Heart left ventricle (tissue), 16 donors: ENCODE results near the gene FAAH. TPM values are rescaled to one million over a fixed set of nuclear protein-coding genes. Genes with fewer than 3 reads are reported as not detected.

Experiments
- ATAC-seq, 4 donors: fragments of 200-7000 bp; cut with Tn5 transposase; one replicate each; pipeline ENCODE4 v1.9.1; 2020 to 2022; ENCODE audit warnings: moderate library complexity in 4 of 4, mild to moderate bottlenecking in 3 of 4, moderate number of reproducible peaks in 1 of 4
- DNase-seq, 5 donors: peaks; one replicate each; pipeline ENCODE4 v3.0.0-alpha.2; 2020
- H3K27ac ChIP-seq, 12 donors: fragments of 200-600 bp; sonication (generic) in 4 of 12; one replicate each; pipeline versions ENCODE4 v1.5.0 to v1.8.0; 2016 to 2022; ENCODE audit warnings: mild to moderate bottlenecking in 2 of 12
- H3K27me3 ChIP-seq, 9 donors: fragments of 200-600 bp; sonication (generic) in 2 of 9; one replicate each; pipeline versions ENCODE4 v1.5.1 to v1.8.0; 2016 to 2022; ENCODE audit warnings: mild to moderate bottlenecking in 3 of 9
- H3K36me3 ChIP-seq, 9 donors: fragments of 200-600 bp; sonication (generic) in 2 of 9; one replicate each; pipeline versions ENCODE4 v1.5.0 to v1.8.0; 2018 to 2022; ENCODE audit warnings: mild to moderate bottlenecking in 2 of 9
- H3K4me1 ChIP-seq, 12 donors: fragments of 200-600 bp; sonication (generic) in 4 of 12; one replicate each; pipeline versions ENCODE4 v1.5.0 to v1.8.0; 2016 to 2022; ENCODE audit warnings: mild to moderate bottlenecking in 3 of 12
- H3K4me3 ChIP-seq, 12 donors: fragments of 200-600 bp; sonication (generic) in 4 of 12; one replicate each; pipeline versions ENCODE4 v1.5.0 to v1.8.0; 2017 to 2022; ENCODE audit warnings: mild to moderate bottlenecking in 9 of 12, moderate library complexity in 4 of 12
- H3K9me3 ChIP-seq, 12 donors: fragments of 200-600 bp; sonication (generic) in 4 of 12; one replicate each; pipeline versions ENCODE4 v1.5.0 to v1.8.0; 2016 to 2022; ENCODE audit warnings: mild to moderate bottlenecking in 1 of 12
- POLR2A ChIP-seq, 2 donors: fragments of 450-650 bp; IDR thresholded peaks; one replicate each; pipeline ENCODE4 v1.6.1; 2017; ENCODE audit warnings: antibody characterized with exemption in 2 of 2, mild to moderate bottlenecking in 2 of 2, moderate library complexity in 2 of 2
- WGBS, 4 donors: extraction: QIAGEN DNeasy Blood & Tissue Kit in 2 of 4; methylation state at CpG; one replicate each; pipeline versions ENCODE4 v1.1.5 to v1.1.7; 2013 to 2018; 5-methylcytosine and 5-hydroxymethylcytosine counted together
- intact Hi-C, 10 donors: fragments of 100-400 bp; cut with DNase I; formaldehyde crosslinking; loops; one replicate each; pipeline versions ENCODE4 v1.11.1 to v1.14.2; 2022
- polyA plus RNA-seq, 2 donors: library from polyadenylated mRNA; stranded (reverse); fragments of 200-250 nt; gene quantifications; one replicate each; pipeline ENCODE4 v1.2.3, GENCODE V29; 2013
- total RNA-seq, 9 donors: library from RNA; depleted of rRNA in 2 of 9; stranded (reverse); fragments of >200 nt in 2 of 9; fragmentation: NEBNext Ultra II Directional in 3 of 9; extraction: Animal tissue kit (Norgen Biotek cat#: 25700) in 3 of 9; gene quantifications; one replicate each; pipeline versions ENCODE4 v1.1.0 to v1.2.4, GENCODE V29; 2016 to 2023
- TF ChIP-seq, protein P1 (sequence below), 12 donors: fragments of 200-600 bp; sonication (generic) in 4 of 12; IDR thresholded peaks; one replicate each; pipeline versions ENCODE4 v1.5.0 to v1.8.0; 2018 to 2022; ENCODE audit warnings: antibody characterized with exemption in 12 of 12, mild to moderate bottlenecking in 5 of 12
- donor health status: ischemic (EF 13 %, LVEDD 7.1; RV severe dilation, severe dysfunction).
- donor health status: healthy with polysubstance abuse.
- donor health status: DM: no; HTN: yes; CAD: no.
- donor health status: DM: no; HTN: no; CAD: no.
- donor health status: ischemic (EF 25% LVEDD 6.9; RV normal size, moderate dysfunction).
- donor health status: ischemic (EF 25% LVEDD 5.7; RV mildly dilated, moderate dysfunction).
- donor health status: healthy.
- donor health status: DM: yes; HTN: yes; CAD: no.
- donor health status: ischemic (EF 35%, LVEDD 5.7; RV mildly dilated, moderate dysfunction).
- donor health status: nonischemic (EF 11% LVEDD 7.7; RV severe dilation, severe dysfunction).
- donor health status: DM: yes; HTN: yes; CAD: no.
- donor health status: PGD.
- donor health status: ischemic (EF 29% LVEDD 5.4; RV normal size, mild dysfunction).
- donor health status: nonischemic (EF 23%, LVEDD 6.1; RV moderate dilation, normal function).

FAAH gene
- total and polyA plus RNA-seq, 11 donors: 1.9 to 8.0 (median 3.5) TPM

DNA sequence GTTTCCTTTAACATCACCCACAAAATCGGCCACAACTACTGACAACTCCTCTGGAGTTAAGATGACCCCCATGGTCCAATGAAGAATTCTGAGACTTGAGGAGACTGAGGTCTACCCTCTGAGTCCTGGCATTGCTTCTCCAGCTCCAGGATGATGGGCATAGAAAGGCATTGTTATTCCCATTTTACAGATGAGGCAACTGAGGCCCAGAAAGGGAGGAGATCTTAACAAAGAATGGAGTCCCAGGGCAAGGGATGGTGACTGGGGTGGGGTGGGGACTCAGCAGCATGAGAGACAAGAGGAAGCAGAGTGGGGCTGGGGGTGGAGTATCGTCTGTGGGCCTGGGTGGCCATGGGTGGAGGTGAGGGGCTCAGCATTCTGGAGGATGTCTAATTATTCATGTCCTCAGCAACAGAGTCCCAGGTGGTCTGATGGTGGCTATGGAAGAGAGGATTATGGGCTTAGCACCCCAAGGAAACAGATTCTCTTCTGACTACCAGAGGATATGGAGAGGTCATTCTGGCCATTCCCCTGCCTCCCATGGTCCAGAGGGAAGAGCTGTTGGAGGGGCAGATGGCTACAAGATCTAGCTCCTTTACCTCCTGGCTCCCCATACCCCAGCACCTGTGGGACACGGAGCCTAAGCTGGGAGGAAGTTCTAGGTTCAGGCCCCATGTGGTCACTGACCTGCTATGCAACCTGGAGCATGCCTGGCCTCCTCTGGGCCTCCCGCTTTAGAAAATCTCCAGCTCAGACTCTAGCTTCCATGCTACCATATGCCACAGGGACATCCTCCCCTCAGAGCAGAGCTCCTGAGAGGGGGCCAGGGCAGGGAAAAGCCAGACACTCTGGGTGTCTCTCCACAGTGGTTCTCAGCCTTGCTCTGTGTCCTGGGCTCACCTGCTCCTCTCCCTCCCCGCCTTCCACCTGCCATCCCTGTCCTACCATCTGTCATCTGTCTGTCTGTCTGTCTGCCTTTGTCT, 58.1 kb downstream of the FAAH start:
- H3K27me3 ChIP-seq: peaks cover 6 to 53% (median 16%) of the 10 kb centered on the region in 9 donors
- H3K9me3 ChIP-seq: no peaks in the 10 kb centered on the region
- no peak for TF ChIP-seq POLR2A (IDR thresholded peaks at IDR 0.05)
- TF ChIP-seq, protein P1, sequence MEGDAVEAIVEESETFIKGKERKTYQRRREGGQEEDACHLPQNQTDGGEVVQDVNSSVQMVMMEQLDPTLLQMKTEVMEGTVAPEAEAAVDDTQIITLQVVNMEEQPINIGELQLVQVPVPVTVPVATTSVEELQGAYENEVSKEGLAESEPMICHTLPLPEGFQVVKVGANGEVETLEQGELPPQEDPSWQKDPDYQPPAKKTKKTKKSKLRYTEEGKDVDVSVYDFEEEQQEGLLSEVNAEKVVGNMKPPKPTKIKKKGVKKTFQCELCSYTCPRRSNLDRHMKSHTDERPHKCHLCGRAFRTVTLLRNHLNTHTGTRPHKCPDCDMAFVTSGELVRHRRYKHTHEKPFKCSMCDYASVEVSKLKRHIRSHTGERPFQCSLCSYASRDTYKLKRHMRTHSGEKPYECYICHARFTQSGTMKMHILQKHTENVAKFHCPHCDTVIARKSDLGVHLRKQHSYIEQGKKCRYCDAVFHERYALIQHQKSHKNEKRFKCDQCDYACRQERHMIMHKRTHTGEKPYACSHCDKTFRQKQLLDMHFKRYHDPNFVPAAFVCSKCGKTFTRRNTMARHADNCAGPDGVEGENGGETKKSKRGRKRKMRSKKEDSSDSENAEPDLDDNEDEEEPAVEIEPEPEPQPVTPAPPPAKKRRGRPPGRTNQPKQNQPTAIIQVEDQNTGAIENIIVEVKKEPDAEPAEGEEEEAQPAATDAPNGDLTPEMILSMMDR (IDR thresholded peaks at IDR 0.05): no peak
- no peak overlapping the region for H3K27ac ChIP-seq
- ATAC-seq: no peak
- DNase-seq: peak in 1 of 5 donors; percentile 14
- WGBS, 4 donors: 62 to 79% (median 77%) methylated on average over 4 to 5 of the region's 5 CpGs
- peaks cover 0 to 16% (median 2%) of the 10 kb centered on the region in 12 donors for H3K4me1 ChIP-seq
- no peaks in the 10 kb centered on the region for H3K36me3 ChIP-seq
- intact Hi-C loops: no loop called here
- no peak overlapping the region for H3K4me3 ChIP-seq

DNA sequence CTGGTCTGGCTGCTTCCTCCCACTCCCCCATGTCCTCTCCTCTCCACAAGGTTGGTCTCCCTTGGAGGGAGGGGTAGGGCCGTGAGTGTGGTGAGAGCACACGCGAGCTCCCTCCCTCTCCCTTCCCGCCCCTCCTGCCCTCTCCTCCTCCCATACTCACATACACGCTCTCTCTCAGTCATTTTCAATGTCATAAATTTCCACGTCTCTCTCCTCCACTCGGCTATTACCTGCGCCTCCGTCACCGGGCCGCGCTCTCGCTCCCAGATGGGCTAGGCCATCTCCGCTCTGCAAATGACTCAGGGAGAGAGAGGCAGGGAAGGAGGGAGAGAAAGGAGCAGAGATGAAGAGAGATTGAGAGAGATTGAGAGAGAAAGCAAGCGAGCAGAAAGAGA, 58.8 kb downstream of the FAAH start:
- peaks cover 0 to 46% (median 9%) of the 10 kb centered on the region in 9 donors for H3K27me3 ChIP-seq
- no peak for TF ChIP-seq POLR2A (IDR thresholded peaks at IDR 0.05)
- H3K9me3 ChIP-seq: no peaks in the 10 kb centered on the region
- no peaks in the 10 kb centered on the region for H3K36me3 ChIP-seq
- intact Hi-C loops: no loop called here
- no peak overlapping the region for H3K27ac ChIP-seq
- H3K4me3 ChIP-seq: no peak overlapping the region
- WGBS, 4 donors: 51 to 64% (median 59%) methylated on average over 15 of the region's 15 CpGs
- peaks cover 0 to 12% (median under 1%) of the 10 kb centered on the region in 12 donors for H3K4me1 ChIP-seq
- peak in 1 of 5 donors; percentile 15 for DNase-seq
- no peak for ATAC-seq

DNA sequence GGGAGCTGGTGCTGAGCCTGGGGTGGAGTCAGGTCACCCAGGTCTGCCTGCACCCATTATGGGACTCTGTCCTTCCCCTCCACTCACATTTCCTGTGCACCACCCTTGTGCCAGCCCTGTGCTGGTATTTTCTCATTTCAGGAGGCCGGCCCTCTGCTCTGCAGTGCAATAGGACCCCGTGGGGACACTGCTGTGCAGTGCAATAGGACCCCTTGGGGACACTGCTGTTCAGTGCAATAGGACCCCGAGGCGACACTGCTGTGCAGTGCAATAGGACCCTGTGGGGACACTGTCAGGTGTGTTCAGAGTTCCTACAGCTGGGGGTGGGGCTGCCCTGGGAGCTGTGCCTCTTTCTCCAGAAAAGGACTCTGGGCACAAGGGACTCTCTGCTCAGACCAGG, 59.3 kb downstream of the FAAH start:
- Histone ChIP-seq H3K9me3 (no peaks in the 10 kb centered on the region), H3K4me3 (no peak overlapping the region), H3K4me1 (peaks cover 0 to 7% (median 0%) of the 10 kb centered on the region in 12 donors), H3K27me3 (peaks cover 0 to 40% (median 5%) of the 10 kb centered on the region in 9 donors), H3K36me3 (no peaks in the 10 kb centered on the region), H3K27ac (no peak overlapping the region)
- ATAC-seq (no peak), DNase-seq (peak in 1 of 5 donors; percentile 5)
- intact Hi-C loops: no loop called here
- WGBS, 4 donors: 52 to 82% (median 60%) methylated on average over 3 to 4 of the region's 4 CpGs
- no peak for TF ChIP-seq POLR2A (IDR thresholded peaks at IDR 0.05)
- TF ChIP-seq, protein P1 (IDR thresholded peaks at IDR 0.05): no peak

DNA sequence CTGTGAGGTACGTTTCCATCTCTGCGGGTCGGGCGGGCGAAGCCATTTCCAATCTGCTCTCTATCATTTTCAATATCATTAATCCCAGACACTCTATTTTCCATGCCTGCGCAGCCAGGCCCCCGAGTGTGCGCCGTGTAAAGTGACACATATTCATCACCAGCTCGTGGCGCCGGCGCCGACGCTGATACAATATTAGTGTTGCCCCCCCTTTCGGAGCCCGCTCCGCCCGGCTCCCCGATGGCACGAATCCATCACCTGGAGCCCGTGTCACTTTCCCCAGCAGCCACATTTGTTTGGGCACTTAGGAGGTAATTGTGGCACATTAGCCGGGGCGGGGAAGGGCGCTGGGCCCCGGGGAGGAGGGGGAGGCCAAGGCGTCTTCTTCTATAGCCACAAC, 61.8 kb downstream of the FAAH start:
- no peaks in the 10 kb centered on the region for H3K4me1 ChIP-seq
- TF ChIP-seq POLR2A (IDR thresholded peaks at IDR 0.05): no peak
- TF ChIP-seq, protein P1 (IDR thresholded peaks at IDR 0.05): no peak
- ATAC-seq (no peak), DNase-seq (peak in 1 of 5 donors; percentile 34)
- peaks cover 0 to 29% (median 4%) of the 10 kb centered on the region in 9 donors for H3K27me3 ChIP-seq
- 88 to 93% (median 91%) methylated on average over 27 of the region's 27 CpGs for WGBS, 4 donors
- no peak overlapping the region for H3K4me3 ChIP-seq
- no peaks in the 10 kb centered on the region for H3K36me3 ChIP-seq
- no peaks in the 10 kb centered on the region for H3K9me3 ChIP-seq
- intact Hi-C loops: no loop called here
- no peak overlapping the region for H3K27ac ChIP-seq
